ENCODE measurements around the gene SRSF6. TPM values are rescaled to one million over a fixed set of nuclear protein-coding genes. Genes with fewer than 3 reads are reported as not detected.

Gene SRSF6
- total RNA-seq (2014; rRNA removed; shearing (Covaris generic)): 89.1 and 91.4 TPM in 2 replicates

DNA sequence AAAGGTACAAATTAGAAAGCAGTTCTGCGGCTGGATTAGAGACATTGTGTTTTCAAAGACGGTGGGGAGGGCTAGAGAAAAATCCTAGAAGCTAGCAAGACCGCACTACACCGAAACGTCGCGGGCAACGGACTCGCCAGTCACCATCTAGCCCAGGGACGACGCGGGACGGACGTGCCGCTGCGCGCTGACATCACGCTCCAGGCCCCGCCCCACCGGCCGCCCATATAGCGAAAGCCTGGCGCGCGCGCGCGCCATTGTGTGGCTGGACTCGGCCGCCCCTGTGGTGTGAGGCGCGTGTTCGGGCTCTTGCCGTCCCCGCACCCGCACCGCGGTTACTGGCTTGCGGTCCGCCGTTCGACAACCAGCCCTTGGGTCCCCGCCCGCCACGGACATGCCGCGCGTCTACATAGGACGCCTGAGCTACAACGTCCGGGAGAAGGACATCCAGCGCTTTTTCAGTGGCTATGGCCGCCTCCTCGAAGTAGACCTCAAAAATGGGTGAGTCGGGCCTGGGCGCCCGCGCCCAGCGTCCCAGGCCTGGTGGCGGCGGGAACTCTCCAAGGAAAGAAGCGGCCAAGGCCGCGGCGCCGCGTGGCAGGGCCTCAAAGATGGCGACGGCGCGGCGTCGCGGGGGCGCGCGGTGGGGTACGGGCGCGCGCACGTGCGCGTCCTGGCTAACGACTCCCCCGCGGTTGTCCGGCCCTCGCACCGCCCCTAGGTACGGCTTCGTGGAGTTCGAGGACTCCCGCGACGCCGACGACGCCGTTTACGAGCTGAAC is at the start of gene SRSF6:
TSS of gene SRSF6 (plus strand) at position 257 of the 782 bp plus-strand sequence. CDS start at position 395, 138 bp downstream.

DNA sequence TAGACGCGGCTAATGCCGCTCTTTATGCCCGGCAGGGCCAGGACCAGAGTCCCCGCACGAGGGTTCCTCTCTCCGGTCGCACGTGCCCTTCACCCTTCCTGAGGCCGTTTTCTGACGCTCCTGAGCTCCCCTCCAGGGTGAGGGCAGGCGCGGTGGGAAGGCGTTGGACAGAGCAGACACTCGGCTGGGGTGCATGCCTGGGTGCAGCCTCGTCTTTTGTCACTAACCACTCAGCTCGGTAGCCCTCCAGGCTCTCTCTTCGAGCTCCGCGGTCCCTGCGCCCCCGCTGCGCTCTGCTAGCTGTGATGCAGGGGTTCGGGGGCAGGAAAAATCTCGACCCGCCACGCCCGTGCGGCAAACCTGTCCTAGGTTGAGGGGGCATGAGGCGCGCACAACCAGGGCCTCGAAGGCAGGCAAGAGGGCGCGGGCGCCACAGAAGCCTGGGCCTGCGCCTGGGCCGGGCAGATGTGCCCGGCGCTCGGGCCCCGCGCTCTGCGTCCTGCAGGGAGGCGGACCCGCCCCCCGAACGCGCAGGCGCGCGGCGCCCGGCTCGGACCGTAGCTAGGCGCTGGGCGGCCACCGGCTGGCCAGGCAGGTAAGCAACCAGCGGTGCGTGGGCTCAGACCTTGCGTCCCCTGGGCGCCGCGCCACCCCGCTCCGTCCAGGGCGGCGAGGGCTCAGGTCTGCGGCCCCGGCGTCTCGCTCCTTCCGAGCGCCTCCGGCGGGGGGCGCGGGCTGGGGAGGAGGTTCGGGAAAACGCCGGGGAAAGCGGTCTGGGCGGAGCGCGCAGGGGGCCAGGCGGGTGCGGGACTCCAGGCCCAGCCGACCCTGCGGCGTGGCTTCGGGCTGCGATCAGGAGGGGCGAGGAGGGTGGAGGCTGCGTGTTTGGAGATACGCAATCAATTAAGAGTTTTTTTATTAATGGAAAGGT is 49.7 kb downstream of the SRSF6 start, which contains the start of gene L3MBTL1:
TSS of gene L3MBTL1 (plus strand) at position 548 of the 931 bp plus-strand sequence. CDS start 5,807 bp downstream, outside the sequence.

Small RNA genes lying within 50 kb of the gene (small RNA-seq; reads per million reads assigned to genes)
- not detected for gene RF00019
- not detected for gene RNU6-1251P

Other genes starting within 250 kb of the SRSF6 start
- gene L3MBTL1, start 49.8 kb downstream of the SRSF6 start, total RNA-seq (2014; rRNA removed; shearing (Covaris generic)): 4.9 and 7.8 TPM in 2 replicates
- 0.05 TPM in 1 of 2 replicates, not detected in the other for gene SGK2, start 101.1 kb downstream of the SRSF6 start, total RNA-seq (2014; rRNA removed; shearing (Covaris generic))
- 25.5 and 34.8 TPM in 2 replicates for gene IFT52, start 133.0 kb downstream of the SRSF6 start, total RNA-seq (2014; rRNA removed; shearing (Covaris generic))
- gene MYBL2, start 209.2 kb downstream of the SRSF6 start, total RNA-seq (2014; rRNA removed; shearing (Covaris generic)): 53.2 and 62.7 TPM in 2 replicates

Data from A375 (cell line).